AG08396 (cell line): ENCODE measurements around the gene CSGALNACT2.
"Not testable (repeated sequence)": the region's sequence is repeated elsewhere in the genome, so short reads cannot be mapped to it uniquely, and the experiment has no call there.

ENCODE experiments used
- DNase-seq: peaks from one replicate; pipeline ENCODE4 v3.0.0; 2012; ENCODE audit warnings: low spot score, mixed read lengths

The CSGALNACT2 gene

DNA sequence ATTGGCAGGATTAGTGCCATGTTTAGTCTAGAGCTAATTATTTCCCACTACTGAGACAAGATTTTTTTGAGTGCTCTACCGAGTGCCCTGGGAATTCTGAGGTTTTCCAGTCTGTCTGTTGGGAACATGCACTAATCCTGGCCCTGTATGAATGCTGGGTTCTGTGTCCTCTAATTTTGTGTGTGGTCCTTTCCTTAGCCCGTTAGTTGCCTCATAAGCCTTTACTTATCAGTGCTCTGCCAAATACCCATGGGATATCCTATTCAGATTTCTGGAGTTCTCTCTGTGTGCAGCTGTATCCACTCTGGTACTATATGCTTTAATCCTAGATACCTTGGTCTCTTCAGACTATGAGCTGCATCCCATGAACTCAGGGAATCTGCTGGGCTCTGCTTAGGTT, 13.1 kb downstream of the CSGALNACT2 start:
- no peak for DNase-seq

DNA sequence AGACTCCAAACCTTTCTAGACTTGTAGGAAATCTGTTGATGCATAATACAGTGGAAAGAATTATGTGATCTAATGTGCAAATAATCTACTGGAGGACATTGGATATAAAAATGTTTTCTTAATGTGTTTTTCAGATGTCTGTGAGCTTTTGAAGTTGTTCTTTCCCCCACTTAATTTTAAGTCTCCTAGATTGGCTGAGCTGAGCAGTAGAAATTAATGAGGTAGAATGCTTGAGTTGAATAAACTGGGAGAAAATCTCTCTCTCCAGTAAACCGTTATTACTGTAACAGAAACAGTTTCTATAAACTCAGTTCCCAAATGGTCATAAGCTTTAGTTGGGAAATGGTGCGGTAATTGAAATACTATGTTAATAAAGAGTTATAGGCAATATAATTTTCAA, 15.7 kb downstream of the CSGALNACT2 start:
- no peak for DNase-seq

- DNase-seq: no peak
These were observed 17.0 kb downstream of the CSGALNACT2 start for GRCh38 chr10:43155221-43155620.

- no peak for DNase-seq
These were observed 17.5 kb downstream of the CSGALNACT2 start for GRCh38 chr10:43155741-43156140.

DNA sequence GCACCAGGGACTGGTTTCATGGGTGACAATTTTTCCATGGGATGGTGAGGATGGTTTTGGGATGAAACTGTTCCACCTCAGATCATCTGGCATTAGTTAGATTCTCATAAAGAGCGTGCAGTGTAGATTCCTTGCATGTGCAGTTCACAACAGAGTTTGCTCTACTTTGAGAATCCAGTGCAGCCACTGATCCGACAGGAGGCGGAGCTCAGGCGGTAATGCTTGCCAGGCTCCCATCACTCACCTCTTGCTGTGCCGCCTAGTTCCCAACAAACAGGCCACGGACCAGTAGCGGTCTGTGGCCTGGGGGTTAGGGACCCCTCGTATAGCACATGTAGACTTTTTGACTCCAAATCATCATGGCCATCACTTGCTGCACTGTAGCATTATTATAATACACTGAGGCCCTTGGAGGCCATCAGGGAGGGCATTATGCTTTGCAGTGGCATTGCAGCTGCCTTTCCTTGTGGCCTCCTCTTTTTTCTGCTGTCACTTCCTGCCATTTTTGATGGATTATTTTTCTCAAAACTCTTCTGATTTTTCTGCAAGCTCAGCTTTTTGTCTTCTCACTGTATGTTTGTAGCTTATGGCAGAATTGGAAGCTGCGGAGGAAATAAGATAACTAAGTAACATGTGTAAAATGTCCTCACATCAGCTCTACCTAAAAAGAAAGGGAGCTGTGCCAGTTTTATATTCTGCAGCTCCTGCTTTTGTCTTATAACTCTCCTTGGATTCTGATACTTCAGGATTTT, 18.5 kb downstream of the CSGALNACT2 start:
- DNase-seq: no peak

- DNase-seq: no peak
These were observed 20.4 kb downstream of the CSGALNACT2 start for GRCh38 chr10:43158636-43159035.

GRCh38 chr10:43160046-43160920, 22.0 kb downstream of the CSGALNACT2 start:
- DNase-seq: peak; percentile 59

GRCh38 chr10:43160921-43161255, 22.6 kb downstream of the CSGALNACT2 start:
- DNase-seq: no peak

- no peak for DNase-seq
These were observed 24.4 kb downstream of the CSGALNACT2 start for GRCh38 chr10:43162604-43163003.

GRCh38 chr10:43166207-43166879, 28.1 kb downstream of the CSGALNACT2 start:
- DNase-seq: no peak

DNA sequence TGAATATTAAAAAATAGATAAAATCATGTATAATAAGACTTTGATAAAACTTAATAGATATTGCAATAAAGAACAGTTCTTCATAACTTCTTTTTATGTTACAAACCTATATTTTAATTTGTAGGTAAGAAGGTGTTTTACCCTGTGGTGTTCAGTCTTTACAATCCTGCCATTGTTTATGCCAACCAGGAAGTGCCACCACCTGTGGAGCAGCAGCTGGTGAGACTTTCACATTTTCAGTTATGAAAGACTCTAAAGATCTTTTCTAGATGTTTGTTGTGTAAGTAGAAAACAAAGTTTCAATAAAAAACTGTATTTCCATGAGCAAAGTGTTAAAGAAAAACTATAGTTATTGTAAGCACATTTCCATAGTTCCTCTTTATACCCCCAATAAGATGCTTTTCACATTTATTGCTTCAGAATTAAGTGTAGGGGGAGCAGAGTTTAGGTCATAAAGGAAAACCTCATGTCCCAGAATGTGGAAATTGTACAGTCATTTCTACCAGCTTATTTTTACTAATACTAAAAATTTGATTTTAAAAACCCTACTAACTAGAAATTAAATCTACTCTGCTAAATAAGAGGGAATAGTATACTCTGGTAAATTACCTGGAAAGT, 28.7 kb downstream of the CSGALNACT2 start:
- DNase-seq: no peak

DNA sequence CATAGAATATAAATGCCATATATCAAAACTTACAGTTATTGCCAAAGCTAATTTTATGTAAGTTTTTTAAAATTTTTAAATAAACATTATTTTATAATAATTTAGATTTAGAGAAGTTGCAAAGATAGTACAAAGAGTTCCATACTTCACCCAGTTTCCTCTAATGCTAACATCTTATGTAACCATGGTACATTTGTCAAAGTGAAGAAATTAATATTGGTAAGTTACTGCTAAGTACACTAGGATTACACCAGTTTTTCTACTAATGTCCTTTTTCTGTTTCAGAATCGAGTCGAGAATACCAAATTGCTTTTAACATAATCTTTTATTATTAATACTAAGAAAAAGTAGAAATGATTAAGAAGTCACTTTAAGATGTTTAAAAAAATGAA, 29.2 kb downstream of the CSGALNACT2 start:
- no peak for DNase-seq

- DNase-seq: no peak
These were observed 32.2 kb downstream of the CSGALNACT2 start for GRCh38 chr10:43170491-43170890.

GRCh38 chr10:43172645-43173044, 34.4 kb downstream of the CSGALNACT2 start:
- no peak for DNase-seq

DNA sequence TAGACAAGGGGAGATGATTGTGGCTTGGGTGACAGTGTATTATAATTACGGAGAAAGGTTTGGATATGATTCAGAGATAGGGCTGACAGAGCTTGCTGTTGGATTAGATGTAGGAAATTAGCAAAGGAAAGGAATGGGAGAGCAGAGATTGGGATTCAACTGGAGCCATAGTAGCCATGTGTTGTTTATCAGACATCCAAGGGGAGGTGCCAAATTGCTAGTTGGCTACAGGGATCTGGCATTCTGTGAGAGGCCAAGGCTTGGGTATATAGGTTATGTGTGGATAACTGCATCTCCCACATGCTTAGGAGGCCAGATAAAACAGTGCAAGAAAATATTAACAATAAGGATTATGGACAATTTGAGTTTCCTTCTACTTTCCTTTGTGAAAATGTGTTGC, 34.9 kb downstream of the CSGALNACT2 start:
- no peak for DNase-seq

GRCh38 chr10:43174969-43175368, 36.7 kb downstream of the CSGALNACT2 start:
- no peak for DNase-seq

GRCh38 chr10:43176271-43176670, 38.0 kb downstream of the CSGALNACT2 start:
- DNase-seq: no peak

DNA sequence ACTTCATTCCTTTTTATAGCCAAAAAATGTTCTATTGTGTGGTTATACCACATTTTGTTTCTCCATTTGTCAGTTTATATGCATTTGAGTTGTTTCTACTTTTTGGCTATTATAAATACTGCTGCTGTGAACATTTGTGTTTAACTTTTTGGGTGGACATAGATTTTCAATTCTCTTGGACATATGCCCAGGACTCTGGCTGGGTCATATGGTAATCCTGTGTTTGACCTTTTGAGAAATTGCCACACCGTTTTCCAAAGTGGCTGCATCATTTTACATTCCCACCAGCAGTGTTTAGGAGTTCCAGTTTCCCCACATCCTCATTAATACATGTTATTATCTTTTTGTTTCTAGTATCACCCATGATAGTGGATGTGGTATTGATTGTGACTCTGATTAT, 39.4 kb downstream of the CSGALNACT2 start:
- DNase-seq: no peak

DNA sequence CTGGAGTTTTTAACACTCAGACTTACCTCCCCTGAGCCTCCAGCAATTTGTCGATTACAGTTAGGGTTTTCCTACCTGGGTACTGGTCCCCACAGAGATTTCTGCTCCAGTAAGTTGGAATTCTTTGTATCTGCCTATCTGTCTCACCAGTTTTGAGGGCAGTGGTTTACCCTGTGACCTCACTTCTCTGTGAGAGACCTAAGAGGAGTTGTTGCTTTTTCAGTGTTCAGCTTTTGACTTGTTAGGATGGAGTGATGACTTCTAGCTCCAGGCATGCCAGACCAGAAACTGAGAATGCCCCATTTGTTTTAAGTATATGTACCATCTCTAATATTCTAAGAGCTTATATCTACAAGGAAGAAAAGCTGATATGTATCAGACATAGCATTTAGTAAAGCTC, 42.9 kb downstream of the CSGALNACT2 start:
- DNase-seq: no peak

DNA sequence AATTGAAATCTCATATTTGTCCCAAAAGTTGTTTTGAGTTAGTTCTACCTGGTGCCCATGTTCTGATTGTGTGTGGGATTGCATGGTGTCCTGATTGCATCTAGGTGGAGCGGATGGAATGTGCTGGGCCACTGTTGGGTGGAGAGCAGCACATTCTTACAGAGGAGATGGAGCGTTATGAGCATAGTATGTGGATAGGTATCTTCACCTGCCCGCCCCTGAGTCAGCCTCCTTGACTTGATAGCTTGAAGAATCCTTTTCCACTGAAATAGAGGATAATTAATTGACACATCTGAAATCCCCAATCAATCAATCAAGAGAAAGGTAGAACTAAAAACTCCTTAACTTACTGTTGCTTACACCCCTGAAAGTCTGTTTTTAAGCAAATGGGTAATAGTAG, 45.5 kb downstream of the CSGALNACT2 start:
- not testable (repeated sequence) for DNase-seq

GRCh38 chr10:43186150-43186549, 47.9 kb downstream of the CSGALNACT2 start:
- DNase-seq: no peak

DNA sequence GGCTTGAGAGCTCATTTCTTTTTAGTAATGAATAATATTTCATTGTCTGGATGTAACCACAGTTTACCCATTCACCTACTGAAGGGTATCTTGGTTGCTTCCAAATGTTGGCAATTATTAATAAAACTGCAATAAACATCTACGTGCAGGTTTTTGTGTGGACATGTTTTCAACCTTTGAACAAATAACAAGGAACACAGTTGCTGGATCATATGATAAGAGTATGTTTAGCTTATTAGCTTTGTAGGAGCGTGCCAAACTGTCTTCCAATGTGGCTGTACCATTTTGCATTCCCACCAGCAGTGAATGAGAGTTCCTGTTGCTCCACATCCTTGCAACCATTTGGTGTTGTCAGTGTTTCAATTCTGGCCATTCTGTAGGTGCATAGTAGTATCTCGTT, 49.0 kb downstream of the CSGALNACT2 start:
- DNase-seq: no peak
